Activated T-helper 2 cell treated with anti-CD3 and anti-CD28 coated beads, Interferon-gamma antibody, Interleukin-2, Interleukin-4, amounts not matched to agents 10 μg/mL and 5 μg/mL and 100 μg/mL, durations not matched to agents 14 hours and 24 hours and 36 hours (primary cell): Measurements from ENCODE around the gene STK38. TPM values are rescaled to one million over a fixed set of nuclear protein-coding genes. Genes with fewer than 3 reads are reported as not detected.

Source experiments
- DNase-seq: peaks from one replicate; pipeline ENCODE4 v3.0.0; 2021; ENCODE audit warnings: low spot score
- H3K27ac Mint-ChIP-seq: one replicate; pipeline ENCODE4 v1.8.0; 2021; ENCODE audit warnings: mixed read lengths
- H3K27me3 Mint-ChIP-seq: one replicate; pipeline ENCODE4 v1.8.0; 2021; ENCODE audit warnings: low read depth, mixed read lengths
- H3K36me3 Mint-ChIP-seq: one replicate; pipeline ENCODE4 v1.8.0; 2021; ENCODE audit warnings: low read depth, mixed read lengths
- H3K4me1 Mint-ChIP-seq: one replicate; pipeline ENCODE4 v1.8.0; 2021; ENCODE audit warnings: low read depth, mixed read lengths
- H3K4me3 Mint-ChIP-seq: one replicate; pipeline ENCODE4 v1.8.0; 2021; ENCODE audit warnings: low read depth, mild to moderate bottlenecking, moderate library complexity, mixed read lengths
- H3K9me3 Mint-ChIP-seq: one replicate; pipeline ENCODE4 v1.8.0; 2021; ENCODE audit warnings: mixed read lengths
- intact Hi-C: fragments of 100-400 bp; cut with micrococcal nuclease; formaldehyde crosslinking; loops from one replicate; pipeline ENCODE4 v1.15.1; 2023
- total RNA-seq: library from RNA; stranded (reverse); gene quantifications from 2 replicates; pipeline ENCODE4 v1.2.3, GENCODE V29; 2022

Gene STK38
- total RNA-seq, 1 donor from 2014 or later, result 25.0 TPM

DNA sequence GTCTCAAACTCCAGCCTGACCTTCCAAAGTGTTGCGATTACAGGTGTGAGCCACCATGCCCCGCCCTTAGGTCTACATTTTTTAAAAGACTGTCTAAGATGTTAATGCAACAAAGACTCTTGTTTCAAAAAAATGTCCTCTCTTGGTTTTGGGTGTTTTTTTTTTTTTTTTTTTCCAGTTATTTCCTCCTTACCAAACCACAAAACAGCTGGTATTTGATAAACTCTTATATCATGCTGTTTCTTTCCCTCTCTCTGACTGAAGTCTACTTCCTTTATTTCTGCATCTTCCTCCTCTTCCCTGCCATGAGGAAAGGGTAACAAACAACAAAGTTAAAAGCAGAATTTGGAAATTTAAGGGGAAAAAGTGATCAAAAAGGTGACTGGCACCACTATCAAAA is 21.2 kb downstream of the STK38 start:
- intact Hi-C loops, result no loop called here

DNA sequence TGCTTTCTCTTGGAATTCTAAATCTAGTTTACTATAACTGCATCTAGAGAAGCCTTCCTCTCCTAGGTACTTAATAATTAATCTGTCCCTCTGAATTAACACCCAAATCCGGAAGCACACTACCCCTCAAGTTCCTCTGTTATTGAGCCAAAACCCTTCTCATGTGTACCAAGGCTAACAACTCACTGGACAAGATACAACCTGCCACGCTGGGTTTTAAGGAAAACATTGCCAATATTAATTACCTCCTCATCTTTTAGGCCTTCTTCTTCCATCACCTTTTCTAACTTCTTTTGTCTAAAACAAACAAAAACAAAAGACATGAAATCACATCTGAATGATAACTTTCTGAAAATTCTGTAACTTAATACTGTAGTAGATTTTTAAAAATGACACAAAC is 21.9 kb downstream of the STK38 start:
- no peak overlapping the region for H3K27ac Mint-ChIP-seq
- intact Hi-C loops, result no loop called here
- H3K27me3 Mint-ChIP-seq, result no peaks in the 10 kb centered on the region
- H3K9me3 Mint-ChIP-seq, result no peaks in the 10 kb centered on the region
- H3K4me1 Mint-ChIP-seq, result peaks cover 11% of the 10 kb centered on the region
- no peak for DNase-seq
- no peak overlapping the region for H3K4me3 Mint-ChIP-seq
- H3K36me3 Mint-ChIP-seq, result peaks cover 65% of the 10 kb centered on the region

More for the DNA sequence above, 21.2 kb downstream of the STK38 start:
- H3K27ac Mint-ChIP-seq, result no peak overlapping the region
- H3K9me3 Mint-ChIP-seq, result no peaks in the 10 kb centered on the region
- no peak for DNase-seq
- H3K4me1 Mint-ChIP-seq, result peaks cover 11% of the 10 kb centered on the region
- H3K4me3 Mint-ChIP-seq, result no peak overlapping the region
- peaks cover 64% of the 10 kb centered on the region for H3K36me3 Mint-ChIP-seq
- H3K27me3 Mint-ChIP-seq, result no peaks in the 10 kb centered on the region

- H3K27me3 Mint-ChIP-seq, result no peaks in the 10 kb centered on the region
- intact Hi-C loops, result no loop called here
- no peaks in the 10 kb centered on the region for H3K9me3 Mint-ChIP-seq
- no peak overlapping the region for H3K4me3 Mint-ChIP-seq
- H3K36me3 Mint-ChIP-seq, result peaks cover 67% of the 10 kb centered on the region
- DNase-seq, result no peak
- no peak overlapping the region for H3K27ac Mint-ChIP-seq
- peaks cover 11% of the 10 kb centered on the region for H3K4me1 Mint-ChIP-seq
Observed at GRCh38 chr6:36524871-36525270, 22.4 kb downstream of the STK38 start.

DNA sequence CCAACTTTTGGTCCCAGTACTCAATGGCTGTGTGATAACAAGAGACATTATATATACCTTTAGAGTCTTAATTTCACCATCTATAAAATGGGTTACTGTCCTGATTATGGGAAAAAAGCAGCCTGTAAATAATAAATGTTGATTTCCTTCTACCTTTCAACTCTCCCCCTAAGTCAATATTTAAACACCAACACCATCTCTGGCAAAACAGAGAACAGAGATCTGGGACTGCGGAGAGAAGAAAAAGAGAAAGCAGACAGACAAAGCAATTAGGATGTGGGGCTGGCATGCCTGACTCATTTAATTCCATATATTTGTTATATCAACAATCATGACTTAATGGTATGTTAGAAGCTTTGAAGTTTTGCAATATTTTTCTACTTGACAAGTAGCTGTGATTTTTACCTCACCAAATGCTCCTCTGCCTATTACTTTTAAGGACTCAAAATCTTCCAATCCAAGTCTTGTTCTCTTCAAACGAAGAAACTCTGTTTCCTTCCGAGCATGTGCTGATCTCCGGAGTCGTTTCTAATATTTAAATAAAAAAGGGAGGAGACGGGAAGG is 23.3 kb downstream of the STK38 start:
- Mint-ChIP-seq H3K27ac (no peak overlapping the region), H3K4me3 (no peak overlapping the region), H3K27me3 (no peaks in the 10 kb centered on the region), H3K36me3 (peaks cover 64% of the 10 kb centered on the region), H3K4me1 (peaks cover 9% of the 10 kb centered on the region), H3K9me3 (no peaks in the 10 kb centered on the region)
- intact Hi-C loops, result no loop called here
- no peak for DNase-seq

GRCh38 chr6:36523451-36523850 is 23.8 kb downstream of the STK38 start:
- H3K36me3 Mint-ChIP-seq, result peaks cover 68% of the 10 kb centered on the region
- no peaks in the 10 kb centered on the region for H3K27me3 Mint-ChIP-seq
- DNase-seq, result no peak
- H3K9me3 Mint-ChIP-seq, result no peaks in the 10 kb centered on the region
- no peak overlapping the region for H3K4me3 Mint-ChIP-seq
- H3K4me1 Mint-ChIP-seq, result peaks cover 8% of the 10 kb centered on the region
- intact Hi-C loops, result no loop called here
- no peak overlapping the region for H3K27ac Mint-ChIP-seq

DNA sequence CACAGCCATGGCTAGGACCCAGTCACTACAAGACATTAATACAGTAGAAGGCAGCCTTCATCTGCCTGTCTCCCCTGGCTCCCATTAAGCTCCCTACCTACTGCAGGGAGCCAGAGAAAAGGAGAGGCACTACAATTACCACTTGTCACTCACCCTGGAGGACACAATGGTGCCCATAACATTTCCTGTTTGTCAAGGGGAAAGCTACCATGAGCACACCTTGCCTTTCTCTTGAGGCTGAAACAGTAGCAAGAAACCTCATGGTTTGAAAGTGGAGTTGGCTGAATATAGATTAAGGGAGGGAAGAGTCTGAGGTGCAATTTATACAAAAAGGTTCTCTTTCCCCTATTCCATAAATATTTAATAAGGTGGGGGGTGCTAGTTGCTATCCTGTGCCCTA is 27.9 kb downstream of the STK38 start:
- Mint-ChIP-seq H3K27ac (no peak overlapping the region), H3K4me3 (no peak overlapping the region), H3K36me3 (peaks cover 77% of the 10 kb centered on the region), H3K9me3 (no peaks in the 10 kb centered on the region), H3K4me1 (peaks cover 2% of the 10 kb centered on the region), H3K27me3 (no peaks in the 10 kb centered on the region)
- intact Hi-C loops, result no loop called here
- no peak for DNase-seq

GRCh38 chr6:36517408-36517807 is 29.9 kb downstream of the STK38 start:
- Mint-ChIP-seq H3K9me3 (no peaks in the 10 kb centered on the region), H3K27ac (no peak overlapping the region), H3K4me3 (no peak overlapping the region), H3K36me3 (peaks cover 70% of the 10 kb centered on the region), H3K27me3 (no peaks in the 10 kb centered on the region), H3K4me1 (peaks cover 2% of the 10 kb centered on the region)
- no peak for DNase-seq
- intact Hi-C loops, result no loop called here

DNA sequence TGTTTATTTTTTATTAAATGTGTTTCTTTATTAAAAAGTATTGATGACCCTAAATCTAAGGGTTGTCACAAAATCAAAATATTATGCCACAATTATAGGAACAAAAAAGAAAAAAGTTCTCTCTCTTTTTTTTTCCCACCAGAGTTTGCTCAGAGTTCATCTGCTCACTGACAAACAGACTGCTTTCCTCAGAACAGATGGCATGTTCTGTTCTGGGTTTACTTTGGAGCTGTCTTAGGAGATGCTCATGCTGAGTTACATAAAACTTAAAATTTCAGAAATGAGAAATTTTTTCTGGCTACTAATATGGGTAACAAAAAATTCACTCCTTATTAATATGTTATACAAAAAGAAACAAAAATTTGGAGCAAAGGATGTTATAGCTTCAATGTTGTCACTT is 30.3 kb downstream of the STK38 start:
- Mint-ChIP-seq H3K4me3 (no peak overlapping the region), H3K36me3 (peaks cover 70% of the 10 kb centered on the region), H3K9me3 (no peaks in the 10 kb centered on the region), H3K27ac (no peak overlapping the region), H3K4me1 (peaks cover 2% of the 10 kb centered on the region), H3K27me3 (no peaks in the 10 kb centered on the region)
- DNase-seq, result no peak
- intact Hi-C loops, result no loop called here

DNA sequence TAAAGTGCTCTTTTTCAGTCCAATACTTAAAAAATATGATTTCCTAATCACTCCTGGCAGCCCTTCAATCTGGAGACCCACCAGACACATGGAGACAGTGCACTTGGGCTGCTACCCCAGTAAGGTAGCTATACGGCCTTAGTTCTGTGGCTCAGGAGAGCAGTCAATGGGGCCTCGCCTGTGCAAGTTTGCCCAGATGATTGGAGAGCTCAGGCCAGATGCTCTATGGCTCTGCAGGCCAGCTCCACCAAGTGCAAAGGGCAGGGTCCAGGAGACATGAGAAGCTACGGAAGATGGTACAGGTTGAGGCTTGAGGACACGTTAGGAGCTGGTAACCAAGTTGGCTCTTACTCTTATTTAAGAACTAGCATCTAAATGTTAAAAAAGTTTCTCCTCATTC is 30.7 kb downstream of the STK38 start:
- intact Hi-C loops, result no loop called here
- Mint-ChIP-seq H3K27ac (peak overlapping the region; percentile 55), H3K4me3 (no peak overlapping the region)

DNA sequence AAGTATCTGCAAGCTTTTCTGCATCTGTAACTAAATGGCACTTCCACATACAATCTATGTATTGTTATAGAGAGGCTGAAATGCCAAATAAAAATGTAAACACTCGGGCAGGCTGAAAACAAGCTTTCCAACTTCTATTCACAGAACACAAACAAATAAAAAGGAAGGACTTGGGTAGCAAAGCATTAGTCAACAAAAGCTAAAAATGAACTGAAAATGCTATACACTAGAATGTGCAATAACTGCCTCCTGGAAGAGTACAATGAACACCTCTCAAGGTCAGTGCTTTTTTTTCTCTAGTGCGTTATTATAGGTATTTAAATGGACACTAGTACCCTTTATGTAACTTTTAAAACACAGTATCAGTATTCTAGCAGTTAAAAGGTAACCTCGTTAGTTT is 31.4 kb downstream of the STK38 start:
- intact Hi-C loops, result no loop called here
- Mint-ChIP-seq H3K9me3 (no peaks in the 10 kb centered on the region), H3K27me3 (no peaks in the 10 kb centered on the region), H3K4me1 (peaks cover 2% of the 10 kb centered on the region), H3K36me3 (peaks cover 71% of the 10 kb centered on the region), H3K4me3 (no peak overlapping the region), H3K27ac (no peak overlapping the region)
- DNase-seq, result no peak

More for the DNA sequence above, 30.7 kb downstream of the STK38 start:
- Mint-ChIP-seq H3K9me3 (no peaks in the 10 kb centered on the region), H3K36me3 (peaks cover 70% of the 10 kb centered on the region), H3K27me3 (no peaks in the 10 kb centered on the region), H3K4me1 (peaks cover 2% of the 10 kb centered on the region)
- no peak for DNase-seq

- DNase-seq, result no peak
- intact Hi-C loops, result no loop called here
- H3K4me3 Mint-ChIP-seq, result no peak overlapping the region
- H3K9me3 Mint-ChIP-seq, result no peaks in the 10 kb centered on the region
- H3K36me3 Mint-ChIP-seq, result peaks cover 71% of the 10 kb centered on the region
- no peaks in the 10 kb centered on the region for H3K27me3 Mint-ChIP-seq
- no peak overlapping the region for H3K27ac Mint-ChIP-seq
- H3K4me1 Mint-ChIP-seq, result peaks cover 2% of the 10 kb centered on the region
Observed at GRCh38 chr6:36514554-36515456, 32.5 kb downstream of the STK38 start.

- no peak overlapping the region for H3K4me3 Mint-ChIP-seq
- DNase-seq, result no peak
- no peak overlapping the region for H3K27ac Mint-ChIP-seq
- H3K9me3 Mint-ChIP-seq, result no peaks in the 10 kb centered on the region
- peaks cover 6% of the 10 kb centered on the region for H3K4me1 Mint-ChIP-seq
- H3K36me3 Mint-ChIP-seq, result peaks cover 74% of the 10 kb centered on the region
- intact Hi-C loops, result no loop called here
- no peaks in the 10 kb centered on the region for H3K27me3 Mint-ChIP-seq
Observed at GRCh38 chr6:36510365-36510764, 36.9 kb downstream of the STK38 start.

- peaks cover 6% of the 10 kb centered on the region for H3K4me1 Mint-ChIP-seq
- H3K9me3 Mint-ChIP-seq, result no peaks in the 10 kb centered on the region
- intact Hi-C loops, result no loop called here
- DNase-seq, result no peak
- peaks cover 72% of the 10 kb centered on the region for H3K36me3 Mint-ChIP-seq
- no peaks in the 10 kb centered on the region for H3K27me3 Mint-ChIP-seq
- no peak overlapping the region for H3K4me3 Mint-ChIP-seq
- H3K27ac Mint-ChIP-seq, result no peak overlapping the region
Observed at GRCh38 chr6:36508532-36508931, 38.7 kb downstream of the STK38 start.
